ENCODE data around the gene GNAL. TPM values are rescaled to one million over a fixed set of nuclear protein-coding genes. Genes with fewer than 3 reads are reported as not detected.
A peak's percentile ranks its signal among the peaks of the same experiment; 100 is the strongest.
"Not testable (repeated sequence)": the region's sequence is repeated elsewhere in the genome, so short reads cannot be mapped to it uniquely, and the experiment has no call there.

Gene GNAL
- total RNA-seq, 1 experiment from 2014 or later, result 2.7 TPM

- Histone ChIP-seq H3K4me3 (no peak overlapping the region), H3K27me3 (no peaks in the 10 kb centered on the region), H3K9me3 (no peaks in the 10 kb centered on the region), H3K36me3 (no peaks in the 10 kb centered on the region)
- DNase-seq, result no peak
Measured at GRCh38 chr18:11834772-11835171, 145.7 kb downstream of the GNAL start.

- Histone ChIP-seq H3K36me3 (no peaks in the 10 kb centered on the region), H3K27me3 (no peaks in the 10 kb centered on the region), H3K9me3 (no peaks in the 10 kb centered on the region), H3K4me3 (no peak overlapping the region)
- no peak for DNase-seq
Measured at GRCh38 chr18:11839556-11839955, 150.5 kb downstream of the GNAL start.

GRCh38 chr18:11840493-11840892 is 151.4 kb downstream of the GNAL start:
- H3K4me3 ChIP-seq, result no peak overlapping the region
- H3K36me3 ChIP-seq, result no peaks in the 10 kb centered on the region
- H3K27me3 ChIP-seq, result no peaks in the 10 kb centered on the region
- no peaks in the 10 kb centered on the region for H3K9me3 ChIP-seq
- DNase-seq, result no peak

GRCh38 chr18:11842562-11842961 is 153.5 kb downstream of the GNAL start:
- Histone ChIP-seq H3K36me3 (no peaks in the 10 kb centered on the region), H3K4me3 (no peak overlapping the region), H3K27me3 (no peaks in the 10 kb centered on the region), H3K9me3 (no peaks in the 10 kb centered on the region)
- DNase-seq, result no peak

- Histone ChIP-seq H3K4me3 (no peak overlapping the region), H3K27me3 (no peaks in the 10 kb centered on the region), H3K9me3 (no peaks in the 10 kb centered on the region), H3K36me3 (no peaks in the 10 kb centered on the region)
- no peak for DNase-seq
Measured at GRCh38 chr18:11844436-11844835, 155.4 kb downstream of the GNAL start.

- no peak overlapping the region for H3K4me3 ChIP-seq
- no peaks in the 10 kb centered on the region for H3K9me3 ChIP-seq
- DNase-seq, result no peak
- no peaks in the 10 kb centered on the region for H3K36me3 ChIP-seq
- H3K27me3 ChIP-seq, result no peaks in the 10 kb centered on the region
Measured at GRCh38 chr18:11845654-11846053, 156.6 kb downstream of the GNAL start.

GRCh38 chr18:11847811-11848210 is 158.7 kb downstream of the GNAL start:
- Histone ChIP-seq H3K4me3 (no peak overlapping the region), H3K27me3 (no peaks in the 10 kb centered on the region), H3K36me3 (no peaks in the 10 kb centered on the region; the same call in 1 of the 2 replicates), H3K9me3 (no peaks in the 10 kb centered on the region)
- no peak for DNase-seq

- no peak for DNase-seq
- H3K27me3 ChIP-seq, result no peaks in the 10 kb centered on the region
- no peaks in the 10 kb centered on the region; the same call in 1 of the 2 replicates for H3K36me3 ChIP-seq
- H3K4me3 ChIP-seq, result no peak overlapping the region
- no peaks in the 10 kb centered on the region for H3K9me3 ChIP-seq
Measured at GRCh38 chr18:11849279-11849678, 160.2 kb downstream of the GNAL start.

GRCh38 chr18:11849841-11850634 is 161.0 kb downstream of the GNAL start:
- H3K36me3 ChIP-seq, result no peaks in the 10 kb centered on the region; the same call in 1 of the 2 replicates
- peak overlapping the region; percentile 88 for H3K4me3 ChIP-seq
- H3K27me3 ChIP-seq, result no peaks in the 10 kb centered on the region
- peak; percentile 65 for DNase-seq
- no peaks in the 10 kb centered on the region for H3K9me3 ChIP-seq

GRCh38 chr18:11850821-11851145 is 161.7 kb downstream of the GNAL start:
- H3K27me3 ChIP-seq, result no peaks in the 10 kb centered on the region
- no peaks in the 10 kb centered on the region; the same call in 1 of the 2 replicates for H3K36me3 ChIP-seq
- no peak for DNase-seq
- peak overlapping the region; percentile 88 for H3K4me3 ChIP-seq
- no peaks in the 10 kb centered on the region for H3K9me3 ChIP-seq

GRCh38 chr18:11851146-11851805 is 162.2 kb downstream of the GNAL start, which contains the start of gene CHMP1B:
TSS of gene CHMP1B (plus strand) at chr18:11851413. CDS start at chr18:11851512, 99 bp downstream.
- peak; percentile 95 for DNase-seq
- H3K4me3 ChIP-seq, result peak within 1 kb of the TSS; percentile 88
- no peaks in the 10 kb centered on the region; the same call in 1 of the 2 replicates for H3K36me3 ChIP-seq
- H3K9me3 ChIP-seq, result no peaks in the 10 kb centered on the region
- no peaks in the 10 kb centered on the region for H3K27me3 ChIP-seq

- peak; percentile 33 for DNase-seq
Measured at GRCh38 chr18:11851806-11852337, 162.8 kb downstream of the GNAL start.

GRCh38 chr18:11854554-11854953 is 165.5 kb downstream of the GNAL start:
- H3K9me3 ChIP-seq, H3K4me3 ChIP-seq, DNase-seq, H3K36me3 ChIP-seq, H3K27me3 ChIP-seq: not testable (repeated sequence)

More at GRCh38 chr18:11851806-11852337, 162.8 kb downstream of the GNAL start:
- Histone ChIP-seq H3K9me3 (no peaks in the 10 kb centered on the region), H3K4me3 (peak overlapping the region; percentile 88), H3K36me3 (no peaks in the 10 kb centered on the region; the same call in 1 of the 2 replicates), H3K27me3 (no peaks in the 10 kb centered on the region)

GRCh38 chr18:11857177-11857887 is 168.3 kb downstream of the GNAL start:
- no peaks in the 10 kb centered on the region; the same call in 1 of the 2 replicates for H3K36me3 ChIP-seq
- H3K27me3 ChIP-seq, result no peaks in the 10 kb centered on the region
- DNase-seq, result peak; percentile 66
- no peak overlapping the region for H3K4me3 ChIP-seq
- no peaks in the 10 kb centered on the region for H3K9me3 ChIP-seq

GRCh38 chr18:11859282-11859830 is 170.3 kb downstream of the GNAL start:
- no peak for DNase-seq
- H3K9me3 ChIP-seq, result no peaks in the 10 kb centered on the region

GRCh38 chr18:11859903-11860407 is 170.9 kb downstream of the GNAL start:
- Histone ChIP-seq H3K4me3 (no peak overlapping the region), H3K36me3 (no peaks in the 10 kb centered on the region), H3K9me3 (no peaks in the 10 kb centered on the region), H3K27me3 (no peaks in the 10 kb centered on the region)
- peak; percentile 66 for DNase-seq

More at GRCh38 chr18:11859282-11859830, 170.3 kb downstream of the GNAL start:
- Histone ChIP-seq H3K4me3 (no peak overlapping the region), H3K36me3 (no peaks in the 10 kb centered on the region), H3K27me3 (no peaks in the 10 kb centered on the region)

All from MG63 (cell line).